ENCODE results near the gene IKZF3.

The IKZF3 gene

DNA sequence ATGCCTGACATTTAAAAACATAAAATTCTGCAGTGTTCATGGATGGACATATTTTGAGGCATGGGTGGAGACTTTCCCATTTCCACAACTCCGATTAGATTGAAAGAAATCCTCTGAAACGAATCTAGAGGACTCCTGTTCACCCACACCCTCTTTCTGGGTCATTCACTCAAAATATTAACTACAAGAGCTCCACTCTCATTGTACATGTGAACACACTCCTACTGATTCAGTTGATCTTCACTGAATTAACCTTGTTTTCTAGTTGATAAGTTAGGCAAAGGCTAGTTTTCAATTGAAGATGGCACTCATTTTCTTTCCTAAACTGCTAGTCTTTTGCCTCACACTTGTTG, 82.3 kb downstream of the IKZF3 start:
- DNase-seq (ENCODE audit: extremely low read depth, insufficient read length) = no peak
- Histone ChIP-seq H3K27me3 (replicated peaks; ENCODE audit: control insufficient read depth, insufficient read depth, low read length) (no peaks in the 10 kb centered on the region), H3K4me3 (replicated peaks; ENCODE audit: low read depth, low read length) (no peak overlapping the region), H3K36me3 (ENCODE audit: control insufficient read depth, insufficient read depth, low read length) (peaks cover 13% of the 10 kb centered on the region)
- TF ChIP-seq, protein P1, sequence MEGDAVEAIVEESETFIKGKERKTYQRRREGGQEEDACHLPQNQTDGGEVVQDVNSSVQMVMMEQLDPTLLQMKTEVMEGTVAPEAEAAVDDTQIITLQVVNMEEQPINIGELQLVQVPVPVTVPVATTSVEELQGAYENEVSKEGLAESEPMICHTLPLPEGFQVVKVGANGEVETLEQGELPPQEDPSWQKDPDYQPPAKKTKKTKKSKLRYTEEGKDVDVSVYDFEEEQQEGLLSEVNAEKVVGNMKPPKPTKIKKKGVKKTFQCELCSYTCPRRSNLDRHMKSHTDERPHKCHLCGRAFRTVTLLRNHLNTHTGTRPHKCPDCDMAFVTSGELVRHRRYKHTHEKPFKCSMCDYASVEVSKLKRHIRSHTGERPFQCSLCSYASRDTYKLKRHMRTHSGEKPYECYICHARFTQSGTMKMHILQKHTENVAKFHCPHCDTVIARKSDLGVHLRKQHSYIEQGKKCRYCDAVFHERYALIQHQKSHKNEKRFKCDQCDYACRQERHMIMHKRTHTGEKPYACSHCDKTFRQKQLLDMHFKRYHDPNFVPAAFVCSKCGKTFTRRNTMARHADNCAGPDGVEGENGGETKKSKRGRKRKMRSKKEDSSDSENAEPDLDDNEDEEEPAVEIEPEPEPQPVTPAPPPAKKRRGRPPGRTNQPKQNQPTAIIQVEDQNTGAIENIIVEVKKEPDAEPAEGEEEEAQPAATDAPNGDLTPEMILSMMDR (IDR thresholded peaks at IDR 0.05; ENCODE audit: insufficient read depth, low read length, poor library complexity, severe bottlenecking) = no peak

DNA sequence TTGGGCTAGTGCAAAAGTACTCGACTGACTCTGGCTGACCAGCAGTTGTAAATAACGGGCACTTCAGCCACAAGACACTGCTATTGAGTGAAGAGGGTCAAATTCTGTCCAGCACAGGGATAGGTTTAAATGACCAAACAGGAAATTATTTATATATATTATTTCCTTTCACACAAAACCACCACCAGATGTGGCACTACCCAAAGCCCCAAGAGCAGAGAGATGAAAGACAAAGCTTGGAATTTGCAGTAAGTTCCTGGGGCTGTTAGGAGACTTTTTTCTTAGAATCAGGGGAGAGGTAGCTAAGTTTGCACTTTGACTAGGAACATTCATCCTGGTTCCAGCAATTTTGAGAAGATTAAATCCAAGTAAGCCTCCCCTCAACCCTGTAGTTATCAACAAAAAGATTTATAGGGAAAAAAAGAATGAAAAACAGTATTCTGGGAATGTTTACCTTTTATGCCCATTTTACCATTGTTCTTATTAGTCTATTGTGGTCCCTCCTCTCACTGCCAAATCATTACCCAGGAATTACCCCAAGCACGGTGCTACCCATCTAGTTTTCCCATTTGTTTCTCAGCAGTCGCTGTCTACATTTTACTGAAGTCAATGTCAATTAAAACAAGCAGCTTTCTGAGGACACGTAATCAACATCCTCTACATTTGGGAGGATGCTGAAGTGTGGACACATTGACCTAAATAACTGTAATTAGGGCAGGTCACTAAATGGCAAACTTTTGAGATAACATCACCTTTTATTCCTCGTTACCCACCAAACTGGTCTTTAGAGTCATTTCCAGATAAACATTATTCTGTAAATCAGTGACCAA, 82.9 kb downstream of the IKZF3 start:
- Histone ChIP-seq H3K4me3 (replicated peaks; ENCODE audit: low read depth, low read length) (no peak overlapping the region), H3K27me3 (replicated peaks; ENCODE audit: control insufficient read depth, insufficient read depth, low read length) (no peaks in the 10 kb centered on the region), H3K36me3 (ENCODE audit: control insufficient read depth, insufficient read depth, low read length) (peaks cover 13% of the 10 kb centered on the region)
- no peak for DNase-seq (ENCODE audit: extremely low read depth, insufficient read length)
- TF ChIP-seq, protein P1 (IDR thresholded peaks at IDR 0.05; ENCODE audit: insufficient read depth, low read length, poor library complexity, severe bottlenecking) = no peak

DNA sequence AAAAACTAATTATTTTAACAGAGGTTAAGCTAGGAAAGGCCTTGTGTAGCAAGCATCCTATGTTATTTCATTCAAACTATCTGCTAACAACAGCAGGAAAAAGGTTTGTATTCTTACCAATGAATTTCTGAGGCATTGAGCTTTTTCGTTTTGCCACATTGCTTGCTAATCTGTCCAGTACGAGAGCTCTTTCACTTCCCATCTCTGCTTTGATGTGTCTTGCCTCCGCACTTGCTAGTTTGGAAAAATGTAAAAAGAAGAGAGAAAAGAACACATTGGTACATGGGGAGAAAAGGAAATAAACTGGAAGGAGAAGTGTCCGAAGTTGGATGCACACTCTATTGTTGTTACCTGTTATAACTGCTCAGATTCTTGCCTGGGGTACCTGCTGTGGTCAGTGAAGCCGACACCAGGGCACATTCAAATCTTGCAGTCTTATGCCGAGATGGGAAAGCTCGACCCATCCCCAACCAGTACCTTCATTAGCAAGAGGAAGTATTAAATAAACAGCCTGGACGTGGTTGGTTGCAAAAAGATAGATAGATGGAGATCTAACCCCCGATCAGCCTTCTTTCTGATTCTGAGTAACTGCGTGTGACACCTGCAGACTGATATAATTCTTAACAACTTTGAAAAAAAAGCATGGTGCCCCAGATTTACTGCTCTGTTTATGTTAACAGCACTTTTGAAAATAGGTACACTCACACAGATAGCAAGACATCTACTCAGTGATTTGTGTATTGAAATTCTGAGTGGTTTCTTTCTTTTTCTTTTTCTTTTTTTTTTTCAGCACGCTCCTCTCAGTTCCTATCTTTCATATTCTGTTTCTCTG, 86.4 kb downstream of the IKZF3 start:
- peak; percentile 69 for DNase-seq (ENCODE audit: extremely low read depth, insufficient read length)
- TF ChIP-seq, protein P1 (IDR thresholded peaks at IDR 0.05; ENCODE audit: insufficient read depth, low read length, poor library complexity, severe bottlenecking) = no peak
- Histone ChIP-seq H3K36me3 (ENCODE audit: control insufficient read depth, insufficient read depth, low read length) (peaks cover 14% of the 10 kb centered on the region), H3K27me3 (replicated peaks; ENCODE audit: control insufficient read depth, insufficient read depth, low read length) (no peaks in the 10 kb centered on the region), H3K4me3 (replicated peaks; ENCODE audit: low read depth, low read length) (peak overlapping the region; percentile 61)

DNA sequence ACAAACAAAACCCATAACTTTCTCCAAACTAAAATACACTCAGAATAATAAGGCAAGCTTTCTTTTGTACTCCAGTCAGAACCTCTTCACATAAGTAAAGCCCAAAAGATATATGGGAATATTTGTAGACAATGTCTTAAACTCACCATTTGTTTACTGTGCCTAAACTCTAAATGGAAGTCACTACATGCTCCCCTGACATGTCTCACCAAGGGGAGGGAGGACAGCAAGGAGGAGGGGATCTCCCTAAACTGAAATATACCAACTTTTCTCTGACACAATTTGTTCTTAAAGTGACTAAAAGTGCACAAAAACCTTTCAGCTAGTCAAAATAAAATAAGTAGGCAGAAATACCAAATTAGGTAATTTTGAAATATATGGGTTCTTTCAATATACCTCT, 87.9 kb downstream of the IKZF3 start:
- Histone ChIP-seq H3K27me3 (replicated peaks; ENCODE audit: control insufficient read depth, insufficient read depth, low read length) (no peaks in the 10 kb centered on the region), H3K36me3 (ENCODE audit: control insufficient read depth, insufficient read depth, low read length) (peaks cover 13% of the 10 kb centered on the region), H3K4me3 (replicated peaks; ENCODE audit: low read depth, low read length) (peak overlapping the region; percentile 61)
- TF ChIP-seq, protein P1 (IDR thresholded peaks at IDR 0.05; ENCODE audit: insufficient read depth, low read length, poor library complexity, severe bottlenecking) = no peak
- DNase-seq (ENCODE audit: extremely low read depth, insufficient read length) = no peak

DNA sequence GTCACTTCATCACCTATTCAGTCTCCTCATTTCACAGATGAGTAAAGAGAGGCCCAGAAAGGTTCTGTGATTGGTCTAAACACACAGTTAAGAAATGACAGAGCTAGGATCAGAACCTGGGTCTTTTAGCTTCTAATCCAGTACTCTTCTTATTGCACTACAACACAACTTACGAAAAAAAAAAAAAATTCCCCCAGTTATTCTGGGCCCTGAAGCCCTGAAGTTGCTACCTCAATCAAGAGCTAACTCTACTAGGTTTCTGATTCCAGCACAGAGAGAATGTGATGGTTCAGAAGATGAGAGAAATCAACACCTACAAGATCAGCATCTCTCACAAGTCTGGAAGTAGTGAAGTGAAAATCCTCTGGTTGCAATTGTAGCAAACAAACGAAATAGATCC, 89.1 kb downstream of the IKZF3 start:
- Histone ChIP-seq H3K4me3 (replicated peaks; ENCODE audit: low read depth, low read length) (peak overlapping the region; percentile 53), H3K27me3 (replicated peaks; ENCODE audit: control insufficient read depth, insufficient read depth, low read length) (no peaks in the 10 kb centered on the region), H3K36me3 (ENCODE audit: control insufficient read depth, insufficient read depth, low read length) (peaks cover 12% of the 10 kb centered on the region)
- DNase-seq (ENCODE audit: extremely low read depth, insufficient read length) = peak; percentile 57
- TF ChIP-seq, protein P1 (IDR thresholded peaks at IDR 0.05; ENCODE audit: insufficient read depth, low read length, poor library complexity, severe bottlenecking) = no peak

Data from GM06990 (cell line).